Measurements from ENCODE around the gene FSTL4.

FSTL4 gene

GRCh38 chr5:133337795-133338445, 274.4 kb downstream of the FSTL4 start:
- H3K4me3 Mint-ChIP-seq: no peak overlapping the region
- peaks cover 1% of the 10 kb centered on the region for H3K4me1 Mint-ChIP-seq (ENCODE audit: low read depth)
- H3K36me3 Mint-ChIP-seq (ENCODE audit: low read depth): no peaks in the 10 kb centered on the region

GRCh38 chr5:133336969-133337410, 275.4 kb downstream of the FSTL4 start:
- Mint-ChIP-seq H3K27ac (no peak overlapping the region), H3K4me1 (ENCODE audit: low read depth) (peaks cover 11% of the 10 kb centered on the region), H3K36me3 (ENCODE audit: low read depth) (no peaks in the 10 kb centered on the region), H3K27me3 (peaks cover 2% of the 10 kb centered on the region), H3K4me3 (no peak overlapping the region), H3K9me3 (no peaks in the 10 kb centered on the region)
- peak; percentile 19 for DNase-seq

More at GRCh38 chr5:133337795-133338445, 274.4 kb downstream of the FSTL4 start:
- no peak for DNase-seq
- Mint-ChIP-seq H3K9me3 (no peaks in the 10 kb centered on the region), H3K27me3 (peaks cover under 1% of the 10 kb centered on the region), H3K27ac (no peak overlapping the region)

GRCh38 chr5:133336121-133336968, 276.0 kb downstream of the FSTL4 start:
- Mint-ChIP-seq H3K4me1 (ENCODE audit: low read depth) (peaks cover 17% of the 10 kb centered on the region), H3K9me3 (no peaks in the 10 kb centered on the region), H3K36me3 (ENCODE audit: low read depth) (no peaks in the 10 kb centered on the region), H3K4me3 (no peak overlapping the region), H3K27ac (no peak overlapping the region), H3K27me3 (peaks cover 6% of the 10 kb centered on the region)
- DNase-seq: peak; percentile 13

GRCh38 chr5:133334796-133335639, 277.3 kb downstream of the FSTL4 start:
- peaks cover 19% of the 10 kb centered on the region for H3K4me1 Mint-ChIP-seq (ENCODE audit: low read depth)
- DNase-seq: peak; percentile 19
- peaks cover 6% of the 10 kb centered on the region for H3K27me3 Mint-ChIP-seq
- no peaks in the 10 kb centered on the region for H3K9me3 Mint-ChIP-seq
- no peak overlapping the region for H3K27ac Mint-ChIP-seq
- no peaks in the 10 kb centered on the region for H3K36me3 Mint-ChIP-seq (ENCODE audit: low read depth)
- H3K4me3 Mint-ChIP-seq: no peak overlapping the region

- Mint-ChIP-seq H3K9me3 (no peaks in the 10 kb centered on the region), H3K27me3 (peaks cover 6% of the 10 kb centered on the region), H3K4me3 (no peak overlapping the region), H3K4me1 (ENCODE audit: low read depth) (peaks cover 19% of the 10 kb centered on the region), H3K27ac (no peak overlapping the region), H3K36me3 (ENCODE audit: low read depth) (no peaks in the 10 kb centered on the region)
- DNase-seq: no peak
Measured at GRCh38 chr5:133333326-133334150, 278.8 kb downstream of the FSTL4 start.

- Mint-ChIP-seq H3K27ac (peak overlapping the region; percentile 20), H3K4me3 (no peak overlapping the region), H3K9me3 (no peaks in the 10 kb centered on the region), H3K36me3 (ENCODE audit: low read depth) (no peaks in the 10 kb centered on the region), H3K27me3 (peaks cover 6% of the 10 kb centered on the region), H3K4me1 (ENCODE audit: low read depth) (peaks cover 19% of the 10 kb centered on the region)
- no peak for DNase-seq
Measured at GRCh38 chr5:133332439-133333024, 279.8 kb downstream of the FSTL4 start.

- Mint-ChIP-seq H3K27me3 (peaks cover 6% of the 10 kb centered on the region), H3K36me3 (ENCODE audit: low read depth) (no peaks in the 10 kb centered on the region), H3K4me3 (no peak overlapping the region), H3K27ac (no peak overlapping the region), H3K9me3 (no peaks in the 10 kb centered on the region), H3K4me1 (ENCODE audit: low read depth) (peaks cover 19% of the 10 kb centered on the region)
- DNase-seq: peak; percentile 30
Measured at GRCh38 chr5:133331941-133332340, 280.4 kb downstream of the FSTL4 start.

GRCh38 chr5:133330956-133331355, 281.4 kb downstream of the FSTL4 start:
- peak; percentile 19 for DNase-seq
- Mint-ChIP-seq H3K27ac (no peak overlapping the region), H3K4me3 (no peak overlapping the region), H3K4me1 (ENCODE audit: low read depth) (peaks cover 19% of the 10 kb centered on the region), H3K9me3 (no peaks in the 10 kb centered on the region), H3K27me3 (peaks cover 6% of the 10 kb centered on the region), H3K36me3 (ENCODE audit: low read depth) (no peaks in the 10 kb centered on the region)

GRCh38 chr5:133328800-133329199, 283.5 kb downstream of the FSTL4 start:
- Mint-ChIP-seq H3K27me3 (peaks cover 6% of the 10 kb centered on the region), H3K27ac (no peak overlapping the region), H3K9me3 (no peaks in the 10 kb centered on the region), H3K36me3 (ENCODE audit: low read depth) (no peaks in the 10 kb centered on the region), H3K4me3 (no peak overlapping the region), H3K4me1 (ENCODE audit: low read depth) (peaks cover 19% of the 10 kb centered on the region)
- DNase-seq: peak; percentile 9

GRCh38 chr5:133327946-133328401, 284.4 kb downstream of the FSTL4 start:
- H3K36me3 Mint-ChIP-seq (ENCODE audit: low read depth): no peaks in the 10 kb centered on the region
- H3K27ac Mint-ChIP-seq: no peak overlapping the region
- no peak overlapping the region for H3K4me3 Mint-ChIP-seq
- peaks cover 18% of the 10 kb centered on the region for H3K4me1 Mint-ChIP-seq (ENCODE audit: low read depth)
- no peaks in the 10 kb centered on the region for H3K9me3 Mint-ChIP-seq
- peaks cover 5% of the 10 kb centered on the region for H3K27me3 Mint-ChIP-seq
- DNase-seq: no peak

GRCh38 chr5:133326361-133326760, 286.0 kb downstream of the FSTL4 start:
- H3K27me3 Mint-ChIP-seq: no peaks in the 10 kb centered on the region
- no peak for DNase-seq
- H3K4me1 Mint-ChIP-seq (ENCODE audit: low read depth): peaks cover 13% of the 10 kb centered on the region
- H3K9me3 Mint-ChIP-seq: no peaks in the 10 kb centered on the region
- no peak overlapping the region for H3K27ac Mint-ChIP-seq
- H3K4me3 Mint-ChIP-seq: no peak overlapping the region
- no peaks in the 10 kb centered on the region for H3K36me3 Mint-ChIP-seq (ENCODE audit: low read depth)

- no peaks in the 10 kb centered on the region for H3K36me3 Mint-ChIP-seq (ENCODE audit: low read depth)
- no peak overlapping the region for H3K27ac Mint-ChIP-seq
- H3K27me3 Mint-ChIP-seq: no peaks in the 10 kb centered on the region
- no peak for DNase-seq
- no peak overlapping the region for H3K4me3 Mint-ChIP-seq
- H3K4me1 Mint-ChIP-seq (ENCODE audit: low read depth): peaks cover 14% of the 10 kb centered on the region
- no peaks in the 10 kb centered on the region for H3K9me3 Mint-ChIP-seq
Measured at GRCh38 chr5:133325864-133326263, 286.5 kb downstream of the FSTL4 start.

GRCh38 chr5:133324926-133325325, 287.4 kb downstream of the FSTL4 start:
- no peak overlapping the region for H3K4me3 Mint-ChIP-seq
- H3K27ac Mint-ChIP-seq: no peak overlapping the region
- H3K4me1 Mint-ChIP-seq (ENCODE audit: low read depth): peaks cover 14% of the 10 kb centered on the region
- no peak for DNase-seq
- no peaks in the 10 kb centered on the region for H3K27me3 Mint-ChIP-seq
- no peaks in the 10 kb centered on the region for H3K36me3 Mint-ChIP-seq (ENCODE audit: low read depth)
- no peaks in the 10 kb centered on the region for H3K9me3 Mint-ChIP-seq

Measured in activated T-cell treated with anti-CD3 and anti-CD28 coated beads, Interleukin-2, amount 50 U/mL, for 24 hours (primary cell).